ENCODE data around the gene MSH5.
A peak's percentile ranks its signal among the peaks of the same experiment; 100 is the strongest.

The MSH5 gene

DNA sequence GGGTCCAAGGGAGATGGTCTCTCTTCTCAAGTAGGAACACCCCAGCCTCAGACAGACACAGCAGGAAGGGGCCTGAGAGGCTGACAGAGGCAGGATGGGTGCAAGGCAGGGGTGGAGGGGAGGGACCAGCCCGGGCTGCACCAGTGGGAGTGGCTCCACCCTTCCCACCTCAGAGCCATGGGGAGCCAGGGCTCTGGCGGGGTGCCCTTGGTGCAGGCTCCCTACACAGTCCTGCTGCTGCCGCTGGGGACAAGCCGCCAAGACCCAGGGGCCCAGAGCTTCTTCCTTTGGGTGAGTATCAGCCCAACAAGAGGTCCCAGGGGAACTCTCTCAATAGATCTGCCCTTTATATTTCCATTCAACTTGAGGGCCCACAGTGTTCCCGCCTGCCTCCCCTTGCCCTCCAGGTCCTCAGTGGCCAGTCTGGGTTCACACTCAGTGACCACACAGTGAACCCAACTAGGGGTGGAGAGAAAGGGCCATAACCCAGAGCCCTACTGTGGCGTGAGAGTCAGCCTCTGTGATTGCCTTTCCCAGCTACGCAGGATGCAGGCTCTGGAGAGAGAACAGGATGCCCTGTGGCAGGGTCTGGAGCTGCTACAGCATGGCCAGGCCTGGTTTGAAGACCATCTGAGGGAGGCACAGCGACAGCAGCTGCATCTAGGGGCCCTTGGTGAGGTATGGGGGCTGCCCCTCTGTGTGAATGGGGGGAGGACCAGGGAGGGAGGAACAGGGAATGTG, 23.2 kb downstream of the MSH5 start:
- DNase-seq: no peak

GRCh38 chr6:31763619-31763940, 23.8 kb downstream of the MSH5 start:
- DNase-seq: no peak

DNA sequence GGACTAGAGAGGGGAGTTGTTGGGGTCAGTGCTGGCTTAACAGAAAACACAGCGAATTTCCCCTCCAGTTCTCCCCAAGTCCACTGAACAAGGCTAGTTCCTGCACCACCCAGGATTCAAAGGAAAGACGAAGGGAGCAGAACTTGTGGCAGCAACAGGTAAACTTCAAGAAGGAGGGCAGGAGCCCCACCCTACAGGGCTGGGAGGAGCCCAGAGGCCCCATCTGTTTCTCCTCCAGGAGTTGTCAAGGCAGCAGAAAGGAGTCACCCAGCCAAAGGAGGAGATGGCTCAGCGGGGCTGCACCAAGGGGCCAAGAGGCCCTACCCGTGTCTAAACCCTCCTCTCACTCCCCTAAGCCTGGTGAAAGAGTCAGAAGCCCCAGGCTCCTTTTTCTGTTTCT, 24.4 kb downstream of the MSH5 start:
- no peak for DNase-seq

DNA sequence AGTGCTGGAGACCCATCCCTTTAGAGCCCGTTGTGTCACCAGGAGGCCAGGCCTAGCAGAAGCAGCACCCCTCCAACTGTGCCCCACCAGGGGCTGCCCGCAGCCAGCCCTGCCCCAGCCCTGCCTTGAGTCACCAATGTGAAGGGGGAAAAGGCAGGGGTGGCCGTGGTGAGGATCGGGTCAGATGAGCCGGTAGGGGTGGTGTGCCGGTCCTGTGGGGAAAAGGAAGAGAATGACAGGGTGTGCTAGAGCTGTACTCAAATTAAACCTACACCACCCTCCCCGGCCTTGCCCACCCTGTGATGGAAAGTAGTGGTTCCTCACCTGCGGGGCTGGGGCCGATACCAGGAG, 25.7 kb downstream of the MSH5 start:
- DNase-seq: no peak

DNA sequence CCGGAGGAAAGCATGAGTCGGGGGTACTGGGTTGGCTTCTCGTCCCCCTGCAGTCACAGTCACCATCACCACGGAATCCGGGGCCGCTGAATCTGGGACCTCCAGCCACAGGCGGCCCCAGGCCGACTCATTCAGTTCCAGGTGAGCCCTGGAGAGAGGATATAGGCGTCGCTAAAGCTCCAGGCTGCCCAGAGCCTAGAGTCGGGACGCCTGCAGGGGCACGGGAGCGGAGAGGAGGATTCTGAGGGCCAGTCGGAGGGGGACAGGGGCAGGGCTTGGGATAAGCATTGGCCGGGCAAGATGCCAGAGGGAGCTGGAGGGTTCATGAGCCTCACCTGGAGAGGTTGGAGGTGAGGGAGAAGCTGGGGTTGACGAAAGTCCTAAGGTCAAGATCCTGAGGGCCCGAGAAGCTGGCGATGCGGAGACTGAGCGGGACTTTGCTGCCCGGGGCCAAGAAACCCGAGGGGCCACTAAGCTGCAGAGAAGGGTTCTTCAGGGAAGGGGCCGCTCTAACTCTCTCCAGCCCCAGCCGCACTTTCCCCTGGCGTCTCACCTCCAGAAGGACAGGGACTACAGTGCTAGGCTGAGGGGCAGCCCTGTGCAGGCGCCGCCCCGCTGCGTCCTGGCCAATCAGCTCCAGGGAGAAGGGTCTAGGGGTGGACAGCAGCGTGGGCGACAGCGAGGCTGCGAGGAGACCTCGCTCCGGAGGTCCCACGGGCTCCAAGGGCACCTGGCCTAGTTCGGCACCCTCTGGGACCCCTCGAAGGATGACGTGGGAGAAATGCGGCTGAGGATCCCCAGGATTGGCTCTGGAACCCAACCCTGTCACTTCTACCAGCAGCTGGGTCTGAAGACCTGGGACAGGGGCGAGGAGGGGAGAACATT, 26.3 kb downstream of the MSH5 start:
- DNase-seq: no peak

DNA sequence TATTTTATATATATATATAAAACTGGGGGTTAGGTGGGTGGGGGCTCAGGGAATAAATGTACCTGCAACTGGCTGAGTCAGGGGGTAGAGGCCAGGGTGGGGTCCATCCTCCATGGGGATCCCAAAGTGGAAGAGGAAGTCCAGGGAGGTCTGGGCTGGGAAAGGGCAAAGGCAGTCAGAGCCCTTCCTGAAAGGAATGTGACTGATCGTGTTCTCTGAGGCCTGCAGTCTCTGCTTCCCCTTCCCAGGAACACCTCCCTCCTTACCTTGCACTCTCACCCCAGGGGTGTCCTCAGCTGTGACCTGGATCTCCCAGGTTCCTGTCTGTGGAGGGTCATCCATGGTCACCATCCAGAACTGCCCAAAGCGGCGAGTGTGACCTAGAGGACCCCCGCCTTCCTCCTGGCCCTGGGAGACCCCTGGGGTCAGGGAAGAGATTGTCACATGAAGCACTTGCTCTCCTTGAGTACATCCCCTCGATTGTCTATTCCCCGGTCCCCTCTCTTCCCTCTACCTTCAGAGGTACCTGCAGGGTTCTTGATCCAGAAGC, 27.4 kb downstream of the MSH5 start:
- no peak for DNase-seq

DNA sequence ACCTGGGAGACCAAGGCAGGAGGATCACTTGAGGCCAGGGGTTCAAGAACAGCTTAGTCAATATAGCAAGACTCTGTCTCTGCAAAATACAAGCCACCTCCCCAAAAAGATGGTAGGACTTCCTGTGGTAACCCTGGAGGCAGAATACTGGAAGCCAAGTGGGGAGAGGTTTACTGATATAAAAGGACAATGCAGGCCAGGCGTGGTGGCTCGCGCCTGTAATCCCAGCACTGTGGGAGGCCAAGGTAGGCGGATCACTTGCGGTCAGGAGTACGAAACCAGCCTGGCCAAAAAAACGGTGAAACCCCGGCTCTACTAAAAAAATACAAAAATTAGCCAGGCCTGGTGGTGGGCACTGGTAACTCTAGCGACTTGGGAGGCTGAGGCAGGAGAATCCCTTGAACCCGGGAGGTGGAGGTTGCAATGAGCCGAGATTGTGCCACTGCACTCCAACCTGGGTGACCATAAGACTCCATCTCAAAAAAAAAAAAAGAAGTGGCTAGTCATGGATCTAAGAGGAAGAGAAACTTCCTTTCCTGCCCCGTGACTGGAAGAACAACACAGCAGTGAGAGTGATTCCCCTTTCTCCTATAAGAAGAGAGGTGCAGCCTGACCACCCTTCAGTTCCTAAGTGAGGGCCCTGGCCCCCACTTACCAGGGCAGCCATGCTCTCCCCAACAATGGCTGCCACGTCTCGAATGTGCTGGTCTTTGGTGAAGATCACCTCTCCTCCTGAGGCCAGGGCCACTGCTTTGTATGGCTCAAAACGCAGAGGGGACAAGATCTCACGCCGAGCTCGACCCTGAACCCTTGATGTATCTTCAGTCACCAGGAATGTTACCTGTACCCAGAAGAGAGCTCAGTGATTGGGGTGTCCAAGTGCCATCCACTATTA, 28.8 kb downstream of the MSH5 start:
- no peak for DNase-seq

DNA sequence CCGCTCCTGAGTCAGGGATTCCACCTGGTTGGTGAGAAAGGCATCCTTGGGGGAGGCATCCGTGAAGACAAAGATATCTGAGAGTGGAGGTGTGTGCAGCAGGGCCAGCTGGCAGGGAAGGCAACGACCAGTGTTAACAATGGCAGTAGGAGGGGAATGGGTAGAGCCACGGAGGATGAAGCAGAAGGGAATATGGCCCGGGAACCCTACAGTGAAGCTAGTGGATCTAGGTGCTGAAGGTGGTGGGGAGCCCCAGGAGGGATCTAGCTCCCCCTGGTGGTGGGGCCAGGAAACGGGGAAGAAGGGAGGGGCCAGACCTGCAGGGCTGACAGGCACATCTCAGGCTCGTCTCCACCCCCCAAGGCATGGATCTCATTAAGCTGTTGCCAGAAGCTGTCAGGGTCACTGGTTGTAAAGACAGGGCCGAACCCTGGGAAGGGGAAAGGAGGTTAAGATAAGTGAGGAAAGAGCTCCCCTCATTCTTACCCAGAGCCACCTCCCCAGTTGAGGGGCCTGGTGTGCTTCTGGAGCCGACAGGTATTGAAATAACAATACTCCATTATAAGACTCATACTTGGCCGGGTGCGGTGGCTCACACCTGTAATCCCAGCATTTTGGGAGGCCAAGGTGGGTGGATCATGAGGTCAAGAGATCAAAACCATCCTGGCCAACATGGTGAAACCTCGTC, 30.0 kb downstream of the MSH5 start:
- peak; percentile 78 for DNase-seq

DNA sequence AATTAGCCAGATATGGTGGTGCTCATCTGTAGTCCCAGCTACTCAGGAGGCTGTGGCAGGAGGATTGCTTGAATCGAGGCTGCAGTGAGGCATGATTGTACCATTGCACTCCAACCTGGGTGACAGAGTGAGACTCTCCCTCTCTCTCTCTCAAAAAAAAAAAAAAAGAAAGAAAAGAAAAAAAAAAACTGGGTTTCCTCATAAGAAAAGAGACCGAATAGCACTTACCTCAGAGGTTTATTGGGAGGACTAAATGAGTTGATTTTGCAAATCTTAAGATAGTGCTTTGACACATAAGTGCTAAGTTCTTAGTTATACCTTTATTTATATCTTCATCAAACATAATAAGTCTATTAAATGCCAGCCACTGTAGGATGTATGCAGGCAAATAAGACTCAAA, 31.1 kb downstream of the MSH5 start:
- no peak for DNase-seq

DNA sequence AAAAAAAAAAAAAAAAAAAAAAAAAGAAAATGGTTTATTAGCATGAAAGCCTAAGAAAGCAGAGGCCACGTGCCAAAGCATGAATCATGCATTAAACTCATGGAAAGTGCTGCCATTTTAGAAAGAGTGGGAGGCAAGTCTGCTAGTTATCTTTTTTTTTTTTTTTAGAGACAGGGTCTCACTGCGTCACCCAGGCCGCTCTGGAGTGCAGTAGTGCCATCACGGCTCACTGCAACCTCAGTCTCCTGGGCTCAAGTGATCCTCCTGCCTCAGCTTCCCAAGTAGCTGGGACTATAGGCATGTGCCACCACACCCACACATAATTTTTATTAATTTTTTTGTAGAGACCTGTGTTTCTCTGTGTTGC, 32.2 kb downstream of the MSH5 start:
- peak; percentile 47 for DNase-seq

- no peak for DNase-seq
Observed at GRCh38 chr6:31775184-31775583, 35.4 kb downstream of the MSH5 start.

GRCh38 chr6:31775633-31776484, 36.1 kb downstream of the MSH5 start:
- no peak for DNase-seq

- DNase-seq: no peak
Observed at GRCh38 chr6:31776485-31776988, 36.7 kb downstream of the MSH5 start.

DNA sequence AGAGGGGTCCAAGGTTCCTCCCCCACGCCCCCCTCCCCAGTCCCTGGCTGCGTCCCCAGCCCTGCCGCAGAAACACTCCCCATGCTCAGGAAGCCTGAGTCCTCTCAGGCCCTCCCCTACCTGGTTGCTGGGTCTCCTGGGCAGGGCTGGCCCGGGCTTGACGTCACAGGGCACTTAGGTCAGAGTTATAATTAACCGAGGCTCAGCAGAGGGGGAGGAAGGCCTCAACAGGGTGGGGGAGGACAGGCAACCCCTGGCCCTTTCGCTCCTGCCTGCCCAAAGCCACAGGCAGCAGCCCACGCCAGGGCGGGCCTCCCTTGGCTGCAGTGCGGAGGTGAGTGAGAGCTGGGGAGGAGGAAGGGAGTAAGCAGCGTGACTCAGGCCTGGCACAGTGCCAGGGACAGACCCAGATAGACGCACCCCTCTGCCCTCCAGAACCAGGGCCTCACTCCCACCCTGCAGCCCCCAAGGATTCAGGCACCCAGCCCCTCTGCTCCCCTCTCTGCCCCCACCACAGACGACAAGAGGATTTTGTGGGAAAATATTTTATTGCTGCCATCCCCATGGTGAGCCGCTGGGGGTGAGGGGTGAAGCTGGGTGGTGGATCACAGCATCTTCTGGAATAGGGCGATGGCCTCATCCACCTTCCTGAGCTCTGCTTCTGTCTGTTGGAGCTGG, 37.3 kb downstream of the MSH5 start, which contains the start of gene VWA7:
Gene VWA7, minus strand, starts transcription at position 340 of the 678 bp plus-strand sequence. CDS start 549 bp downstream, outside the sequence.
- DNase-seq: peak; percentile 79

- DNase-seq: no peak
Observed at GRCh38 chr6:31777667-31778050, 37.9 kb downstream of the MSH5 start.

GRCh38 chr6:31778193-31778592, 38.4 kb downstream of the MSH5 start:
- DNase-seq: no peak

DNA sequence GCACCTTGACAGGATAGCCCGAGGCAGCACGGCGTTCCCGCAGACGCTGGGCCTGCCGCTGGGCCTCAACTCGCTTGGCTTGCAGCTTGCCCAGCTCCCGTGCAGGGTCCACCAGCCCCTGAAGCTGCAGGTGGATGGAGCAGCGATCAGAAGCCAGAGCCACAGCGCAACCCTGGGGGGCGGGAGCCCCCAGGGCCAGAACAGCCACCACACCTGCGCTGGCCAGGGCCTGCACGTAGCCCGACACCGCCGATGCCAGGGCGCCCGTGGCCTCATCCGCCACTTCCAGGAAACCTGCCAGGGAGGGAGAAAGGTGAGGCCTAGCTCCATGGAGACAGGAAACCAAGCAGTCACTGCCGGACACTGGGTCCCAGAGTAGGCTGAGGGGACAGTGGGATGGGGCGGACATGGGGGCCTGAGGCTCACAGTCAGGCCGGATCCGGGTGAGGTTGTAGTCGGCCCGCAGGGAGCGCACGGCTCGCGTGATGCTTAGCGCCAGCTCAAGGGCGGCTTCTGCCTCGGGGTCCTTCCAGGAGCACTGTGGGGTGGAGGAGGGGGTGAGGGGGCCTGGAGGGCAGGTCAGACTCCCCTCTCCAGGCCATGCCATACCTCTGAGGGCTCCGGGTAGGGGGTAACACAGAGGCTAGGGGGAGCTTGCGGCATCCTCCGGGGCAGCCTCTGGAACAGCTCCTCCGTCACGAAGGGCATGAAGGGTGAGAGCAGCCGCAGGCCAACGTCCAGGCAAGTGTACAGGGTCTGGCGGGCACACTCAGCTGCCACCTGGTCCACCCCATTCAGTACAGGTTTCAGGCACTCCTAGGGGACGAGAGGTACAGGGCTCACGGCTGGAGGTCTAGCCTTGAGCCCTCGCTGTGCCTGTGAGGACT, 39.4 kb downstream of the MSH5 start:
- no peak for DNase-seq

- no peak for DNase-seq
Observed at GRCh38 chr6:31779908-31780307, 40.1 kb downstream of the MSH5 start.

DNA sequence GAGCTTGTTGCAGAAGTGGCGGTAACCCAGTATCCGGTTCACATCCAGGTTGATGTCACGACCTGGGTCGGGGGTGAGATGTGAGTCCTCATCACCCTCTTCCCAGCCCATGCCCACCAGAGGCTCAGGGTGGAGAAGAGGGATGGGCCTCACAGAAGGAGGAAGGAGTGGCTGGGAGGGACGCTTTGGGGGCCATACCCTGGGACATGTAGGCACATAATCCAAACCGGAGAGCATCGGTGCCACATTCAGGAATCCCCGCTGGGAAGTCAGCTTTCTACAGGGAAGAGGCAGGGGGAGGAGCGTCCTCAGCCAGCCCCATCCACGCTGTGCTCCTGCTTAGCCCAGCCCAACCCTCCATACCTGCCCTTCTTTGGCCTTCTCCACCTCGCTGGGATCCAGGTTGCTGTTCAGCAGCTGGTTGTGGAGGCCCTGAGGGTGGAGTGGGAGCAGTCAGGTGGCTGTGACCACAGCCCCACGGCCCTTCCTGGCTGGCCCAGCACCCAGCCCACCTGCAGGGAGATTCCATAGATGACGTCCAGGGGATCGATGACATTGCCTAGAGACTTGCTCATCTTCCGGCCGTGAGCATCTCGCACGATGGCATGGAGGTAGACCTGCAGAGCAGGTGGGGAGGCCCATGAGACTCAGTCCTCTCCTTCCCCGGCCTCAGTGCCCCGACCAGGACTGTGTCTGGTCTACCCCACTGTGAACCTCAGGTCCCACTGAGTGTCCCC, 40.9 kb downstream of the MSH5 start:
- no peak for DNase-seq
